Epithelial cell of proximal tubule (primary cell): ENCODE data around the gene NCKAP1. TPM values are rescaled to one million over a fixed set of nuclear protein-coding genes. Genes with fewer than 3 reads are reported as not detected.
"Not testable (repeated sequence)": the region's sequence is repeated elsewhere in the genome, so short reads cannot be mapped to it uniquely, and the experiment has no call there.

Experiments
- DNase-seq: peaks from one replicate; pipeline ENCODE4 v3.0.0-alpha.2; 2011; ENCODE audit warnings: low read depth
- H3K4me3 ChIP-seq: 2 replicates; pipeline ENCODE4 v1.5.1; 2011; ENCODE audit warnings: low read depth, mild to moderate bottlenecking, low read length
- CTCF ChIP-seq: conservative IDR thresholded peaks from 2 replicates; pipeline ENCODE4 v1.5.1; 2012; ENCODE audit warnings: low read depth, mild to moderate bottlenecking, low read length
- total RNA-seq: library from RNA; depleted of rRNA; stranded (reverse); fragments of >200 nt; gene quantifications from 2 replicates; pipeline ENCODE4 v1.2.3, GENCODE V29; 2015

Gene NCKAP1
- total RNA-seq, 1 donor from 2014 or later = 79.5 TPM

GRCh38 chr2:183000846-183001245 lies 37.4 kb downstream of the NCKAP1 start:
- DNase-seq = peak; percentile 85

GRCh38 chr2:182999348-183000028 lies 38.8 kb downstream of the NCKAP1 start:
- DNase-seq = no peak
- H3K4me3 ChIP-seq = no peak overlapping the region
- TF ChIP-seq CTCF = no peak

More at GRCh38 chr2:183000846-183001245, 37.4 kb downstream of the NCKAP1 start:
- H3K4me3 ChIP-seq = no peak overlapping the region
- no peak for TF ChIP-seq CTCF

- no peak for DNase-seq
- no peak overlapping the region for H3K4me3 ChIP-seq
- no peak for TF ChIP-seq CTCF
Measured at GRCh38 chr2:182994228-182994912, 43.9 kb downstream of the NCKAP1 start.

GRCh38 chr2:182982941-182983340 lies 55.3 kb downstream of the NCKAP1 start:
- no peak for TF ChIP-seq CTCF
- DNase-seq = no peak
- H3K4me3 ChIP-seq = no peak overlapping the region

- H3K4me3 ChIP-seq, DNase-seq: not testable (repeated sequence)
Measured at GRCh38 chr2:182981475-182981874, 56.8 kb downstream of the NCKAP1 start.

GRCh38 chr2:182980652-182981051 lies 57.6 kb downstream of the NCKAP1 start:
- DNase-seq = no peak
- H3K4me3 ChIP-seq = no peak overlapping the region
- TF ChIP-seq CTCF = no peak

- H3K4me3 ChIP-seq = no peak overlapping the region
- peak; percentile 51 for TF ChIP-seq CTCF
- peak; percentile 13 for DNase-seq
Measured at GRCh38 chr2:182980115-182980514, 58.1 kb downstream of the NCKAP1 start.
